ENCODE measurements around the gene MUC21.
"Not testable (repeated sequence)": the region's sequence is repeated elsewhere in the genome, so short reads cannot be mapped to it uniquely, and the experiment has no call there.

Gene MUC21

DNA sequence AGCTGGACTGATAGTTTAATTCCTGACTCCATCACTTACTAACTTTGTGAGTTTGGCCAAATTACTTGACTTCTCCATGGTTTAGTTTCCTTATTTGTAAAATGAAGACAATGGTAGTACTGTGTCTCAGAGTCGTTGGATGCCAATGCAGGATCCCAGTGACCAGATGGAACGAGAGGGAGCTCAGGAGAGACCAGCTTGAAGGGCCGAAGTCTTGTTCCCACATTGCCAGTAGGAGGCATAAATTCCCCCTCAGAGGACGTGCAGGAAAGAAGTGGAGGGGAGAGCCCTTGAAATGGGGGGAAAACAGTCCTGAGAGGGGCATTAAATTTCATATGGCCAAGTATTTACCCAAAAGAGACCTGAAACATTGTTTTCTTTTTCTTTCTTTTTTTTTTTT, 24.6 kb downstream of the MUC21 start:
- TF ChIP-seq, protein P1, sequence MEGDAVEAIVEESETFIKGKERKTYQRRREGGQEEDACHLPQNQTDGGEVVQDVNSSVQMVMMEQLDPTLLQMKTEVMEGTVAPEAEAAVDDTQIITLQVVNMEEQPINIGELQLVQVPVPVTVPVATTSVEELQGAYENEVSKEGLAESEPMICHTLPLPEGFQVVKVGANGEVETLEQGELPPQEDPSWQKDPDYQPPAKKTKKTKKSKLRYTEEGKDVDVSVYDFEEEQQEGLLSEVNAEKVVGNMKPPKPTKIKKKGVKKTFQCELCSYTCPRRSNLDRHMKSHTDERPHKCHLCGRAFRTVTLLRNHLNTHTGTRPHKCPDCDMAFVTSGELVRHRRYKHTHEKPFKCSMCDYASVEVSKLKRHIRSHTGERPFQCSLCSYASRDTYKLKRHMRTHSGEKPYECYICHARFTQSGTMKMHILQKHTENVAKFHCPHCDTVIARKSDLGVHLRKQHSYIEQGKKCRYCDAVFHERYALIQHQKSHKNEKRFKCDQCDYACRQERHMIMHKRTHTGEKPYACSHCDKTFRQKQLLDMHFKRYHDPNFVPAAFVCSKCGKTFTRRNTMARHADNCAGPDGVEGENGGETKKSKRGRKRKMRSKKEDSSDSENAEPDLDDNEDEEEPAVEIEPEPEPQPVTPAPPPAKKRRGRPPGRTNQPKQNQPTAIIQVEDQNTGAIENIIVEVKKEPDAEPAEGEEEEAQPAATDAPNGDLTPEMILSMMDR (IDR thresholded peaks at IDR 0.05; ENCODE audit: extremely low read depth, missing control alignments): no peak
- no peak for DNase-seq (ENCODE audit: low spot score)

DNA sequence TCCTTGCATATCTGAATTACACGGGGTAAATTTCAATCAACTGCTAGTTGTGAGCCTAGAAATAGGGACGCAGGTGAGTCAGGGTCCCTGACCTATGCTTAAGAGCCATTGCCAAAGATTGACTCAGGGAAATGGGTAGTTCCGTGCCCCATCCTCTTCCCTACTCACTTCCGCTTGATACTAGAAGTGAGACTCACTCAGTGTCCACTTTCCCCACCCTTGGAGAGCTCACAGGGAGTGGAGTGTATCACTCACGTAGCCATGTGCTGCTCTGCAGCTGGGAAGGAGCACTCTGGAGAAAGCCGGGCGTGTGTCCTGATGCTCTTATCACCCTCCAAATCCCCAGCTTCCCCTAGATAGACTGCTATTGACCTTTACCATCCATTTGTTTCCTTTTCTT, 26.2 kb downstream of the MUC21 start:
- TF ChIP-seq, protein P1 (IDR thresholded peaks at IDR 0.05; ENCODE audit: extremely low read depth, missing control alignments): no peak
- no peak for DNase-seq (ENCODE audit: low spot score)

DNA sequence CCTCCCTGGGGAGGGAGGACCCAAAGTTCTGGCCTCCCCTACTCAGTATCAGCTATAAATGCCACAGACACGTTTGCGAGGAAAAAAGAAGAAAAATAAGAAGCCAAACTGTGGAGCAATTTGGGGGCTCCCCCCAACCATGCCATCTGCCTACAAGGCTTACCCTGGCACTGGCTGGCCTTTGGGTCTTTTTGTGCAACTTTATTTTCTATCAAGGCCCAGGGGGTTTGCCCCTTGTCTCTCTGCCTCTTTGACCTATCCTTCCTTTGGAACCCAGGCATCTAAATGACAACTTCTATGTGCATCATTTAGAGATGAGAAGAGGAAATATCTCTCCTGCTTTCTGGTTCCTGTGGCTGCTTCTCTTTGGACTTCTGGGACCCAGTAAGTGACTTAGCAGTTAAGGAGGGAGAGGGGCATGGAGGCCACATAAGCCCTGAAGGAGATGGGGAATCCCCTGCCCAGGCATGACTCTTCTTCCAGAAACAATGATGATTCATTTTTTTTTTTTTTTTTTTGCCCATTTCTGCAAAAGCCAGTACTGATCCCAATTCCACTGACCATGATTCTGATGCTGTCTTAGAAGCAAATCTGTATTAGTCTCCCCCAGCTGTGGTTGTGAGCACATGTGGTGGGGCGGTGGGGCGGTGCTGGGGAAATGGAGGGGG, 27.0 kb downstream of the MUC21 start, which contains the start of gene MUC22:
TSS of gene MUC22 (plus strand) at position 82 of the 668 bp plus-strand sequence. CDS start at position 315, 233 bp downstream.
- DNase-seq (ENCODE audit: low spot score): no peak
- TF ChIP-seq, protein P1 (IDR thresholded peaks at IDR 0.05; ENCODE audit: extremely low read depth, missing control alignments): no peak

DNA sequence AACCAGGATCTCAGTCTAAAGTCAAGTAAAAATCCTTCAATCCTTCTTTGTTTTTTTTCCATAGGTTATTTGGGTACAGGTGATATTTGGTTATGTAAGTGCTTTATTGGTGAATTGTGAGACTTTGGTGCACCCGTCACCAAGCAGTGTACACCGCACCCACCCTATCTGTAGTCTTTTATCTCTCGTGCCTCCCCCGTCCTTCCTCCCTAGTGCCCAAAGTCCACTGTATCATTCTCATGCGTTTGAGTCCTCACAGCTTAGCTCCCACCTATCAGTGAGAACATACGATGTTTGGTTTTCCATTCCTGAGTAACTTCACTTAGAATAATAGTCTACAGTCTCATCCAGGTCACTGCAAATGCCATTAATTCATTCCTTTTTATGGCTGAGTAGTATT, 27.6 kb downstream of the MUC21 start:
- DNase-seq (ENCODE audit: low spot score): no peak

DNA sequence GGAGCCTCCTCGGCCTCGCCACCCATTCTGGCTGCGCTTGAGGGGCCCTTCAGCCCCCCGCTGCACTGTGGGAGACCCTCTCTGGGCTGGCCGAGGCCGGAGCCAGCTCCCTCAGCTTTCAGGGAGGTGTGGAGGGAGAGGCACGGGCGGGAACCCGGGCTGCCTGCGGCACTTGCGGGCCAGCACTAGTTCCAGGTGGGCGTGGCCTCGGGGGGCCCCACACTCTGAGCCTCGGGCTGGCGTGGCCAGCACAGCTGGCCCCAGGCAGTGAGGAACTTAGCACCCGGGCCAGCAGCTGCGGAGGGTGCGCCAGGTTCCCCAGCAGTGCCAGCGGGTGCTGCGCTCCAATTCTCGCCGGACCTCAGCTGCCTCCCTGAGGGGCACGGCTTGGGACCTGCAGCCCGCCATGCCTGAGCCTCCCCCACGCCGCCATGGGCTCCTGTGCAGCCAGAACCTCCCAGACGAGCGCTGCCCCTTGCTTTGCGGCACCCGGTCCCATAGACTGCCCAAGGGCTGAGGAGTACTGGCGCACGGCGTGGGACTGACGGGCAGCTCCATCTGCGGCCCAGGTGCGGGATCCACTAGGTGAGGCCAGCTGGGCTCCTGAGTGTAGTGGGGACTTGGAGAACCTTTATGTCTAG, 33.3 kb downstream of the MUC21 start:
- TF ChIP-seq, protein P1 (IDR thresholded peaks at IDR 0.05; ENCODE audit: extremely low read depth, missing control alignments): no peak
- DNase-seq (ENCODE audit: low spot score): no peak

More for the DNA sequence above, 27.6 kb downstream of the MUC21 start:
- TF ChIP-seq, protein P1 (IDR thresholded peaks at IDR 0.05; ENCODE audit: extremely low read depth, missing control alignments): no peak

DNA sequence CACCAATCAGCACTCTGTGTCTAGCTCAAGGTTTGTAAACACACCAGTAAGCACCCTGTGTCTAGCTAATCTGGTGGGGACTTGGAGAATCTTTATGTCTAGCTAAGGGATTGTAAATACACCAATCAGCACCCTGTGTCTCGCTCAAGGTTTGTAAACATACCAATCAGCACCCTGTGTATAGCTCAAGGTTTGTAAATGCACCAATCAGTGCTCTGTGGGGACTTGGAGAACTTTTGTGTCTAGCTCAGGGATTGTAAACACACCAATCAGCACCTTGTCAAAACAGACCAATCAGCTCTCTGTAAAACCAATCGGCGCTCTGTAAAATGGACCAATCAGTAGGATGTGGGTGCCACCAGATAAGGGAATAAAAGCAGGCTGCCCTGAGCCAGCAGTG, 33.9 kb downstream of the MUC21 start:
- DNase-seq (ENCODE audit: low spot score): not testable (repeated sequence)

DNA sequence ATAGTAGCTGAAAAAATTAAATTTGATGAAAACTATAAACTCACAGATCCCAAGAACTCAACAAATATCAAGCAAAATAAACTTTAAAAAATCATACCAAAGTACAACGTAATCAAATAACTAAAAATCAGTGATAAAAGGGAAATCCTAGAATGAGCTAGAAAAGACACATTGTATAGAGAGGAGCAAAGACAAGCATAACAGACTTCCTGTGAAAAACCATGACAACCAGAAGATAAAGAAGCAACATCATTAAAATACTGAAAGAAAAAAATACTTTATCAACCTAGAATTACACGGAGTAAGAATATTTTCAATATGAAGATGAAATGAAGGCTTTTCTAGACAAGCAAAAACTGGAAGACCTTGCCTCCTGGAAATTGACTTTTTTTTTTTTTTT, 36.5 kb downstream of the MUC21 start:
- DNase-seq (ENCODE audit: low spot score): no peak
- TF ChIP-seq, protein P1 (IDR thresholded peaks at IDR 0.05; ENCODE audit: extremely low read depth, missing control alignments): no peak

DNA sequence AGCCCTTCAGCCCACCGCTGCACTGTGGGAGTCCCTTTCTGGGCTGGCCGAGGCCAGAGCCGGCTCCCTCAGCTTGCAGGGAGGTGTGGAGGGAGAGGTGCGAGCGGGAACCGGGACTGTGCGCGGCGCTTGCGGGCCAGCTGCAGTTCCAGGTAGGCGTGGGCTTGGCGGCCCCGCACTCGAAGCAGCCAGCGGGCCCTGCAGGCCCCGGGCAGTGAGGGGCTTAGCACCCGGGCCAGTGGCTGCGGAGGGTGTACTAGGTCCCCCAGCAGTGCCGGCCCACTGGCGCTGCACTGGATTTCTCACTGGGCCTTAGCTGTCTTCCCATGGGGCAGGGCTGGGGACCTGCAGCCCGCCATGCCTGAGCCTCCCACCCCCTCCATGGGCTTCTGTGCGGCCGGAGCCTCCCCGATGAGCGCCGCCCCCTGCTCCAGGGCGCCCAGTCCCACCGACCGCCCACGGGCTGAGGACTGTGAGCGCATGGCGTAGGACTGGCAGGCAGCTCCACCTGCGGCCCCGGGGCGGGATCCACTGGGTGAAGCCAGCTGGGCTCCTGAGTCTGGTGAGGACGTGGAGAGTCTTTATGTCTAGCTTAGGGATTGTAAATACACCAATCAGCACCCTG, 37.2 kb downstream of the MUC21 start:
- DNase-seq (ENCODE audit: low spot score): not testable (repeated sequence)

DNA sequence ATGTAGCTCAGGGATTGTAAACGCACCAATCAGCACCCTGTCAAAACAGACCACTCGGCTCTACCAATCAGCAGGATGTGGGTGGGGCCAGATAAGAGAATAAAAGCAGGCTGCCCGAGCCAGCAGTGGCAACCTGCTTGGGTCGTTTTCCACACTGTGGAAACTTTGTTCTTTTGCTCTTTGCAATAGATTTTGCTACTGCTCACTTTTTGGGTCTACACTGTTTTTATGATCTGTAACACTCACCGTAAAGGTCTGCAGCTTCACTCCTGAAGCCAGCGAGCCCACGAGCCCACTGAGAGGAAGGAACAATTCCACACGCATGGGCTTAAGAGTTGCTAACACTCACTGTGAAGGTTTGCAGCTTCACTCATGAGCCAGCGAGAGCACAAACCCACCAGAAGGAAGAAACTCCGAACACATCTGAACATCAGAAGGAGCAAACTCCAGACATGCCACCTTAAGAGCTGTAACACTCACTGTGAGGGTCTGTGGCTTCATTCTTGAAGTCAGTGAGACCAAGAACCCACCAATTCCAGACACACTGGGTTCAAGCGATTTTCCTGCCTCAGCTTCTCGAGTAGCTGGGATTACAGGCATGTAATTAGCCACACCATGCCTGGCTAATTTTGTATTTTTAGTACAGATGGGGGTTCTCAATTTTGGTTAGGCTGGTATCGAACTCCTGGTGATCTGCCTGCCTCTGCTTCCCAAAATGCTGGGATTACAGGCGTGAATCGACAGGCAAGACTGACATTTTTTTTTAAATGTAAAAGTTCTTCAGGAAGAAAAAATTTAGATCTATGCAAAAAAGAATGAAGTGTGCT, 38.4 kb downstream of the MUC21 start:
- DNase-seq (ENCODE audit: low spot score): not testable (repeated sequence)
